Upper lobe of left lung (tissue), 6 donors: ENCODE measurements around the gene CFAP74. TPM values are rescaled to one million over a fixed set of nuclear protein-coding genes. Genes with fewer than 3 reads are reported as not detected.

Source experiments
- ATAC-seq, 2 donors: fragments of 200-7000 bp; cut with Tn5 transposase; one replicate each; pipeline ENCODE4 v1.9.1; 2022; ENCODE audit warnings: mild to moderate bottlenecking in 2 of 2, moderate library complexity in 2 of 2; ENCODE audit not compliant: low FRiP score in 2 of 2
- DNase-seq, 2 donors: peaks; one replicate each; pipeline ENCODE4 v3.0.0-alpha.2; 2019 to 2020
- H3K27ac ChIP-seq, 4 donors: fragments of 200-600 bp; sonication (generic); one replicate each; pipeline ENCODE4 v1.5.1; 2016 to 2019
- H3K27me3 ChIP-seq, 4 donors: fragments of 200-600 bp; sonication (generic); one replicate each; pipeline ENCODE4 v1.5.1; 2017 to 2019
- H3K36me3 ChIP-seq, 4 donors: fragments of 200-600 bp; sonication (generic); one replicate each; pipeline ENCODE4 v1.5.1; 2016 to 2019
- H3K4me1 ChIP-seq, 4 donors: fragments of 200-600 bp; sonication (generic); one replicate each; pipeline ENCODE4 v1.5.1; 2018 to 2019
- H3K4me3 ChIP-seq, 4 donors: fragments of 200-600 bp; sonication (generic); one replicate each; pipeline ENCODE4 v1.5.1; 2017 to 2019; ENCODE audit warnings: mild to moderate bottlenecking in 2 of 4, moderate library complexity in 1 of 4
- H3K9me3 ChIP-seq, 4 donors: fragments of 200-600 bp; sonication (generic); one replicate each; pipeline ENCODE4 v1.5.1; 2018 to 2019
- EP300 ChIP-seq, 4 donors: sonication (generic); formaldehyde crosslinking; IDR thresholded peaks; one replicate each; pipeline ENCODE4 v1.5.1; 2017; ENCODE audit warnings: antibody characterized with exemption in 4 of 4, control low read depth in 2 of 4
- POLR2A ChIP-seq, 4 donors: fragments of 450-650 bp; IDR thresholded peaks; one replicate each; pipeline ENCODE4 v1.5.1; 2016 to 2017; ENCODE audit warnings: antibody characterized with exemption in 4 of 4, mild to moderate bottlenecking in 2 of 4
- POLR2AphosphoS5 ChIP-seq, 2 donors: sonication (generic); formaldehyde crosslinking; IDR thresholded peaks; one replicate each; pipeline ENCODE4 v1.5.1; 2017; ENCODE audit warnings: antibody characterized with exemption in 2 of 2
- WGBS, 2 donors: methylation state at CpG; one replicate each; pipeline ENCODE4 v1.1.5; 2017 to 2018; 5-methylcytosine and 5-hydroxymethylcytosine counted together
- total RNA-seq, 6 donors: library from RNA; depleted of rRNA in 4 of 6; stranded (reverse); fragments of >200 nt in 4 of 6; gene quantifications; one replicate each; pipeline versions ENCODE4 v1.1.0 to v1.2.1, GENCODE V29; 2016 to 2021
- TF ChIP-seq, protein P1 (sequence below), 6 experiments: fragments of 450-650 bp in 4 of 6; fragments of 200-600 bp in 2 of 6; sonication (generic) in 2 of 6; IDR thresholded peaks; one replicate each; pipeline ENCODE4 v1.5.1; 2016 to 2019; ENCODE audit warnings: antibody characterized with exemption in 6 of 6
- donor health status: DM: no; HTN: no; CAD: no; lungs with moderate emphysema.
- donor health status: DM: no; HTN: yes; CAD: no; lungs with severe emphysema.

The CFAP74 gene
- total RNA-seq, 6 donors from 2014 or later, result 0.14 to 19.8 (median 6.2) TPM

DNA sequence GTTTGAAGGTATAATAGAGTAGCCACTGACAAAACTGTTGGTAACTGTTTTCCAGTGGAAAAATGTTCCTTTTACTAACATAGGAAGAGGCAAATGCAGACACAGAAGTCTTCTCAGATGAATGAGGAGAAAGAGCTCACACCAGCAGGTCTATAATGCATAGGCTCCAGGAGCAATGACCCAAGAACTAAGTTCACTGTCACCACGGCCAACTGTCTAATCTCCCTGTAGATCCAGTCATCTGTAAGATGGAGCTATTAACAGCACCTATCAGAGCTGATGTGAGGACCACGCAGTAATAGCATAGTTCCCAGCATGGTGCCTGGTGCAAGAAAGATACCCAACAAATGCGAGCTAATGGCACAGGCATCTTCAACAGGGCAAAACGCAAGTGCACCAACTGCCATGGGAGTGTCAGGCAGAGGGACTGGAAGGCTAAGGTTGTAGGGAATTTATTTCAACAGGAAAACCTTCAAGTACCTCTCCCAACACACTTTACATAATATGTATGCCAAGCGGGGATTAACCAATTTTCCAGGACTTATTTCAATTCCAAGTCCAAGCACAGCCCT, 125.6 kb downstream of the CFAP74 start:
- WGBS, 2 donors, result 82 to 85% methylated on average over 5 of the region's 5 CpGs
- H3K36me3 ChIP-seq, result peaks cover 0 to 26% (median 3%) of the 10 kb centered on the region in 4 donors
- ATAC-seq, result no peak
- H3K4me1 ChIP-seq, result peaks cover 51 to 97% (median 70%) of the 10 kb centered on the region in 4 donors
- H3K27ac ChIP-seq, result no peak overlapping the region
- no peaks in the 10 kb centered on the region for H3K27me3 ChIP-seq
- no peak overlapping the region for H3K4me3 ChIP-seq
- DNase-seq, result no peak
- TF ChIP-seq EP300 (IDR thresholded peaks at IDR 0.05), result no peak
- TF ChIP-seq, protein P1, sequence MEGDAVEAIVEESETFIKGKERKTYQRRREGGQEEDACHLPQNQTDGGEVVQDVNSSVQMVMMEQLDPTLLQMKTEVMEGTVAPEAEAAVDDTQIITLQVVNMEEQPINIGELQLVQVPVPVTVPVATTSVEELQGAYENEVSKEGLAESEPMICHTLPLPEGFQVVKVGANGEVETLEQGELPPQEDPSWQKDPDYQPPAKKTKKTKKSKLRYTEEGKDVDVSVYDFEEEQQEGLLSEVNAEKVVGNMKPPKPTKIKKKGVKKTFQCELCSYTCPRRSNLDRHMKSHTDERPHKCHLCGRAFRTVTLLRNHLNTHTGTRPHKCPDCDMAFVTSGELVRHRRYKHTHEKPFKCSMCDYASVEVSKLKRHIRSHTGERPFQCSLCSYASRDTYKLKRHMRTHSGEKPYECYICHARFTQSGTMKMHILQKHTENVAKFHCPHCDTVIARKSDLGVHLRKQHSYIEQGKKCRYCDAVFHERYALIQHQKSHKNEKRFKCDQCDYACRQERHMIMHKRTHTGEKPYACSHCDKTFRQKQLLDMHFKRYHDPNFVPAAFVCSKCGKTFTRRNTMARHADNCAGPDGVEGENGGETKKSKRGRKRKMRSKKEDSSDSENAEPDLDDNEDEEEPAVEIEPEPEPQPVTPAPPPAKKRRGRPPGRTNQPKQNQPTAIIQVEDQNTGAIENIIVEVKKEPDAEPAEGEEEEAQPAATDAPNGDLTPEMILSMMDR (IDR thresholded peaks at IDR 0.05), result no peak
- no peaks in the 10 kb centered on the region for H3K9me3 ChIP-seq

DNA sequence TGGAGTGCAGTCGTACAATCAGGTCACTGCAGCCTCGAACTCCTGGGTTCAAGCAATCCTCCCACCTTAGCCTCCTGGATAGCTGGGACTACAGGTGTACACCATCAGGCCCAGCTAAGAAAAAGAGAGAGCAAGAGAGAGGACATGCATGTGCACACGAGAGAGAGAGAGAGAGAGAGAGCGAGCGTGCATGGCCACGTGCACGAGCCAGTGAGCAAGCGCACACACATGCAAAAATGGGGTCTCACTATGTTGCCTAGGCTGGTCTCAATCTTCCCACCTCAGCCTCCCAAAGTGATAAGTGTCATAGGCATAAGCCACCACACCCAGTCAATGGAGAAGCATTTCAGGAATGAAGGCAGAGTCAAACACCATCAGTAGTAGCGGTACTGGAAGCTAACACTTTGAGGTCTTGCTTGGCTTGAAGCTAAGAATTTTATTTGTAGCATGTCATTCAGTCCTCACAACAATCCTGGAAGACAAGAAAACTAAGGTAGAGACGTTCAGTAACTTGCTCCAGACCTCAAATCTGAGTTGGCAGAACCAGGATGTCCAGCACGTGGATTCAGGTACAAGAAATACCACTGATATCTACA, 127.2 kb downstream of the CFAP74 start:
- ATAC-seq, result no peak
- DNase-seq, result no peak
- Histone ChIP-seq H3K9me3 (no peaks in the 10 kb centered on the region), H3K27me3 (no peaks in the 10 kb centered on the region), H3K36me3 (peaks cover 0 to 28% (median 3%) of the 10 kb centered on the region in 4 donors), H3K4me1 (peaks cover 53 to 97% (median 71%) of the 10 kb centered on the region in 4 donors), H3K27ac (no peak overlapping the region), H3K4me3 (no peak overlapping the region)
- WGBS, 2 donors, result 80 to 84% methylated on average over 11 of the region's 11 CpGs
- TF ChIP-seq, protein P1 (IDR thresholded peaks at IDR 0.05), result no peak
- TF ChIP-seq EP300 (IDR thresholded peaks at IDR 0.05), result no peak
- no peak for TF ChIP-seq POLR2A (IDR thresholded peaks at IDR 0.05)
- no peak for TF ChIP-seq POLR2AphosphoS5 (IDR thresholded peaks at IDR 0.05)

DNA sequence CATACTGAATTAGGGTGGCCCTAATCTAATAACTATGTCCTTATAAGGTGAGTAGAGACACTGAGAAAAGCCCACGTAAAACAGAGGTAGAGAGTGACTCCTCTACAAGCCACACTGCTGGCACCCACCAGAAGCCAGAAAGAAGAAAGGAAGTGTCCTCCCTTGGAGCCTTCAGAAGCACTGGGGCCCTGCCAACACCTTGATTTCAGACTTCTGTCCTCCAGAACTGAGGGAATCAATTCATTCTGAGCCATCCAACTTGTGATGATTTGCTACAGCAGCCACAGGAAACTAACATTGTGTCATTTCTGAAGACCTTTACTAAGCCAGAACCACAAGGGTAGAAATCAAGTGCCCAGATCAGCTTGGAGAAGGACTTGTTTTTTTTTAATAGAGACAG, 127.7 kb downstream of the CFAP74 start:
- peaks cover 0 to 28% (median 3%) of the 10 kb centered on the region in 4 donors for H3K36me3 ChIP-seq
- no peak for TF ChIP-seq POLR2AphosphoS5 (IDR thresholded peaks at IDR 0.05)
- no peak for TF ChIP-seq EP300 (IDR thresholded peaks at IDR 0.05)
- no peak for TF ChIP-seq POLR2A (IDR thresholded peaks at IDR 0.05)
- TF ChIP-seq, protein P1 (IDR thresholded peaks at IDR 0.05), result no peak
- ATAC-seq (no peak), DNase-seq (no peak)
- H3K27ac ChIP-seq, result no peak overlapping the region
- no peaks in the 10 kb centered on the region for H3K27me3 ChIP-seq
- WGBS, 2 donors, result 69 to 76% methylated on average over 1 of the region's 1 CpG
- peaks cover 53 to 96% (median 71%) of the 10 kb centered on the region in 4 donors for H3K4me1 ChIP-seq
- H3K9me3 ChIP-seq, result no peaks in the 10 kb centered on the region
- no peak overlapping the region for H3K4me3 ChIP-seq

DNA sequence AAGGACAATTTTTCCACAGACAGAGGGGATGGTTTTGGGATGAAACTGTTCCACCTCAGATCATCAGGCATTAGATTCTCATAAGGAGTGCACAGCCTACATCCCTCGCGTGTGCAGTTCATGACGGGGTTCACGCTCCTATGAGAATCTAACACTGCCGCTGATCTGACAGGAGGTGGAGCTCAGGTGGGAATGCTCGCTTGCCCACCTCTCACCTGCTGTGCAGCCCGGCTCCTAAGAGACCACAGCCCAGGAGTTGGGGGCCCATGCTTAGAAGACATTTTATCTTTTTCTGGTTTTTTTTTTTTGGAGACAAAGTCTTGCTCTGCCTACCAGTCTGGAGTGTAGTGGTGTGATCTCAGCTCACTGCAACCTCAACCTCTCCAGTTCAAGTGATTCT, 128.7 kb downstream of the CFAP74 start:
- Histone ChIP-seq H3K4me1 (peaks cover 59 to 95% (median 72%) of the 10 kb centered on the region in 4 donors), H3K36me3 (peaks cover 0 to 28% (median 3%) of the 10 kb centered on the region in 4 donors), H3K9me3 (no peaks in the 10 kb centered on the region), H3K27ac (no peak overlapping the region), H3K4me3 (no peak overlapping the region), H3K27me3 (no peaks in the 10 kb centered on the region)
- DNase-seq, result no peak
- 97 to 98% methylated on average over 7 of the region's 7 CpGs for WGBS, 2 donors
- TF ChIP-seq POLR2AphosphoS5 (IDR thresholded peaks at IDR 0.05), result no peak
- no peak for TF ChIP-seq EP300 (IDR thresholded peaks at IDR 0.05)
- TF ChIP-seq, protein P1 (IDR thresholded peaks at IDR 0.05), result no peak
- no peak for ATAC-seq

DNA sequence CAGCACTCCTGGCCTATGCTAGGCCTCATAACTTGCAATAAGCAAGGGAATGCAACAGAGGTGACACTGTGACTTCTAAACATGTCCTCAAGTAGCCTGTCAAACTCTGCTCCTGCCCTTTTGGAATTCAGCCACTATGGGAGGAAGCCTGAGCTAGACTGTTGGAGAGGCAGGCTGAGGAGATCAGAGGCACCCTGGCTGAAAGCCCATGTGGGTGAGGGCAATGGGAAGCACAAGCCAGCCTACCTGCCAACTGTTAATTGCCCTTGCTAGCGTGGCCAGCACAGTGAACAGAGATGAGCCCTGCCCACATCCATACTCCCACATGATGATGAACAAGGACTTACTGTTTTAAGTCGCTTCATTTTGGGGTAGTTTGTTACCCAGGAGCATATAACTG, 130.4 kb downstream of the CFAP74 start:
- no peak overlapping the region for H3K4me3 ChIP-seq
- no peaks in the 10 kb centered on the region for H3K27me3 ChIP-seq
- TF ChIP-seq POLR2A (IDR thresholded peaks at IDR 0.05) (no peak), POLR2AphosphoS5 (IDR thresholded peaks at IDR 0.05) (no peak), EP300 (IDR thresholded peaks at IDR 0.05) (no peak)
- TF ChIP-seq, protein P1 (IDR thresholded peaks at IDR 0.05), result no peak
- peaks cover 65 to 94% (median 73%) of the 10 kb centered on the region in 4 donors for H3K4me1 ChIP-seq
- DNase-seq (peak in 1 of 2 donors; percentile 53), ATAC-seq (peak; percentile 13 to 15)
- no peaks in the 10 kb centered on the region for H3K9me3 ChIP-seq
- H3K36me3 ChIP-seq, result peaks cover 0 to 28% (median 3%) of the 10 kb centered on the region in 4 donors
- H3K27ac ChIP-seq, result no peak overlapping the region
- 65 to 78% methylated on average over 2 of the region's 2 CpGs for WGBS, 2 donors
